Measurements from ENCODE around the gene TMEM151A.
"Not testable (repeated sequence)": the region's sequence is repeated elsewhere in the genome, so short reads cannot be mapped to it uniquely, and the experiment has no call there.

The TMEM151A gene

DNA sequence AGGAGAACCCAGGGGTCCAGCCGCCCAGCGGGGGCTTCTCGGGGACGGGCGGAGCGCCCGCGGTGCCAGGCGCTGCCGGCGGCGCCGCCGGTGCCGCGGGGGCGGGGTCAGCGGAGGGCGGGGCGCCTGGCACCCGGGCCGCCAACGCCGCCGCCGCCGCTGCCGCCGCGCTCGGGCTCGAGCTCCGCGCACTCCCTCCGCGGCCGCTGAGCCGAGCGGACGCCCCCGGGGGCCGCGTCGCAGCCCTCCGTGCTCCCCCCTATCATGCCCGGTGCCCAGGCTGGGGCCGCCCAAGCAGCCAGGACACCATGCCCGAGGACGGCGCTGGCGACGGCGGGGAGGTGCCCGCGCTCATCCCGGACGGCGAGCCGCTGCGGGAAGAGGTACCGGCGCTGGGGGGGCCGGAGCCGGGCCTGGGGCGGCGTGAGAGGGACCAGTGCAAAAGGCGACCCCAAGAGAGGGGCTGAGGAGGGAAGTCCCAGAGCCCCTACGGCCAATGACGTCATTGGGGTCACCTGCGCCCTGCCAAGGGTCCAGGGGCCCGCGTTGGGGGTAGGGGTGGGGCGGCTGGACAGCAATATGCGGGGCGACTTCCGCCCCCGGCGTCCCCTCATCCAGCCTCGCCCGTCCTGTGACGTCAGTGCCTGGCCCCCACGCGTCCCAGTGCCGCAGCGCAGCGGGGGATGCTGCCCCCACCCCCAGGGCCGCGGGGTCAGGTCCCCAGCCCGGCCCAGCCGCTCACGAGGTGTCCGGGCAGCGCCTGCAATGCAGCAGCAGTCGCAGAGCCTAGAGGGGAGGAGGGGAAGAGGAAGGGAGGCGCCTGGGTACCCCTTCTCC is at the start of gene TMEM151A:
TSS of gene TMEM151A (plus strand) at position 189 of the 837 bp plus-strand sequence. CDS start at position 309, 120 bp downstream.
- no peak for DNase-seq

DNA sequence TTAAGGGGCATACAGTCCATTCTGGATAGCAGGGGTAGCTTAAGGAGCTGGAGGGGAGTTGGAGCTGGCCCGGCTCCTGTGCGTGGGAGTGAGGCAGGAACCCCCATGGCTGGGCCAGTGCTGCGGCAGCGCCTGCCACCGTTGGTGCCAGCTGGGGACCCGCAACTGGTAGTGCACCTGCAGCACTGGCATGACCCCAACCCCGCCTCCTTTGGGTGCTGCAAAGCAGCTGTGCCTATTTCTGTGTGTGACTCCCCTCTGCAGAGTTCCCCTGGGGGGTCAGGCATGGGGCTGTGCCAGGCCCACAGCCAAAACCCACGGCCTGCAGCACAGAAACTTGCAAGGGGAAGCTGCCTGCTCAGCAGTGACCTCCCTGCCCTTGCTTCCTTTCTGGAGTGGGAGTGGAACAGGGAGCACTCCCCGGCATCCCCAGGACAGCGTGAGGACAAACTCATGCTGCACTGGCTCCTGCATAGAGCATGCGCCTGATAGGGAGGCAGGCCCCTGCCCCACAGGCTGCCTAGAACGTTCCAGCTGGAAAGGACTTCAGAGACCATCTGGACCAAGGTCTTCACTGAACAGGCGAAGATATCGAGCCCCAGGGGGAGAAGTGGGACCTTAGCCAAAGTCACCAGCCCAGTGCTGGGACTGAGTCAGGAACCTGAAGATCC is 49.5 kb upstream of the TMEM151A start:
- no peak for DNase-seq

DNA sequence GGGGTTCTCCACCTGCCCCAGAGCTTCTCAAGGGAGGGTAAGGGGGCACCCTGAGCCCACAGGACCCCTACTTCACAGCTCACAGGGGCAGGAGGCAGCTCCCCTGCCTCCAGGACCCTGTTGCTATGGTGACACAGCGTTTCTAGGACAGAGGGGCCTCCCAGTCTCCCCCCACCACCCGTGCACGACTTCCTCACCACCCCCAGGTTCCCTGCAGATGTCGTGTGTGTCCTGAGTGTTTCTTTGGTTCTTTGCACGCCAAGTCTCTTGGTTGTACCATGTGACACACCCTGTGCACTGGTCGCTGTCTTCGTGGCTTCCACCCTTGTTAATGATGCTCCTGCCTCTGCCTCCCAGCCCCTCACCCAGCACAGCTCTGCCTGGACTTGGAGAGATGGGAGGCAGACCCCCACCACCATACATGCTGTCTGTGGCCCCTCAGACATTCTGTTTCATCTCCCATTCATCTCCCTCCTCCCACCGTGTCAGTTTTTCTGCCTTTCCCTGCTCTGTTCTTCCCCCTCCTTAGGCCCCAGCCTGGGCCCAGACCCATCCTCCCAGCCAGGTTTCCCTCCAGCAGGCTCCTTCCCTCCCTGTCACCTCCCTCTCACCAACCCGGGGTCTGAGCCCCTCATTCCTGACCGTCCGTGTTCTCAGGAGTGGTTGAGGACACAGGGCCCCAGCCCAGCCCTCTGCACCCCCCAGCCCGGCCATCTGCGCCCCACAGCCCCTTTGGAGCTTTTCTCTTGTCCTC is 47.7 kb upstream of the TMEM151A start:
- DNase-seq = no peak

DNA sequence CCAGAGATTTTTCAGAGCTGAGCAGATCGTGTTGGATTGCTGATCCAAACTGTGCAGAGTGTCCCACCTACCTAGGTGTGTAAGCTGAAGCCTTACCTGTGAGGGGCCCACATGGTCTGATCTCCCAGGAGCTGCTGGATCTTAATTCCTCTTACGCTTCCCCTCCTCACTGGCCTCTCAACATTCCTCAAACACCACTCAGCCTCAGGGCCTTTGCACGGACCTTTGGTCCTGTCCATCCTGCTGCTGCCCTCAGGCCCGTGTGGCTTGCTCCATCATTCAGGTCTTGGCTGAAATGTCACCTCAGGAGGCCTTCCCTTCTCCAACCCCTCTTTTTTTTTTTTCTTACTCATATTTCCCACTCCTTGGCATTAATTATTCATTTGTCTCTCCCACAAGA is 44.4 kb upstream of the TMEM151A start:
- DNase-seq = no peak

DNA sequence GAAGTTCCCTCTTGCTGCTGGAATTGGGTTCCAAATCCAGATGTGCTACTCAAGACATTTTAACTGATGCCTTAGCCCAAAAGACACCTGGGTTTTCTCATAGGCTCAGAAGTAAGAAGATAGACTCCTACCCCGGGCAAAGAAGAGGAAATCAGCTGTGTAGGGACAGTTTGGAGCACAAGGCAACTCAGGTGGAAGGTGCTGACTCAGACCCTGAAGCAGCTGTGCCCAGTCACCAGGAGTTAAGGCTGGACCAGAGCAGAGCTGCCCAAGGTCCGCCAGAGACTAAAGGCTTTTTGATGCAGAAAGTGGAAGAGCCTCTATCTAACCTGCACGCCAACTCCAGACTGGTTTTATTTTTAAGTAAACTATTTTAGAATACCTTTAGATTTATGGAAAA is 43.9 kb upstream of the TMEM151A start:
- no peak for DNase-seq

DNA sequence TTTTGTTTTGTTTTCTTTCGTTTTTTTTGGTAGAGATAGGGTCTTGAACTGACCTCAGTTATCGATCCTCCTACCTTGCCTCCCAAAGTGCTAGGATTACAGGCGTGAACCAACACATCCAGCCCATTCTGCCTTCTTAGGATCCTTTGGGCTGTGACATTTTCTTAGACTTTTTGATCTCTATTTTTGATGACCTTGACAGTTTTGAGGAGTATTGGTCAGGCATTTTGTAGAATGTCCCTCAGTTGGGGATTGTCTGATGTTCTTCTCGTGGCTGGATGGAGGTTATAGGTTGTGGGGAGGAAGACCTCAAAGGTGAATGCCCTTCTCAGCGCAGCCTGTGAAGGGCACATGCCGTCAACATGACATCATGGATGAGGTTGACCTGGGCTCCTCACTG is 42.8 kb upstream of the TMEM151A start:
- no peak for DNase-seq

DNA sequence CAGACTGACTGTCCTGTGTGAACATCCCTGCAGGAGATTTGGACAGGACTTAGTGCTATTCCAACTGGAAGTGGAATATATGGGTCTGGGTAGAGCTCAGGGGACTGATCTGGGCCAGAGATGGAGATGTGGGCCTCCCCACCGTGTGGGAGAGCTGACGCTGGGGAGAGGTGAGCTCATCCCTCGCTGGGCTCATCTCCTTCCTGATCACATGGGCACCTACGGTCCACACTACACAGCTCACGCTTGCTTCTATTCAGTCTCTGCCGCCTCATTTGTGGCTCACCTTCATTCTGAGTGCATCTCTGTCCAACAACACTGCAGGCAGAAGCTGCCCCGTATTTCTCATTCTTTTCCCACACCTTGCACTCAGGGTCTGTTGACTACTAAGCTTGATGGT is 39.9 kb upstream of the TMEM151A start:
- DNase-seq = no peak

DNA sequence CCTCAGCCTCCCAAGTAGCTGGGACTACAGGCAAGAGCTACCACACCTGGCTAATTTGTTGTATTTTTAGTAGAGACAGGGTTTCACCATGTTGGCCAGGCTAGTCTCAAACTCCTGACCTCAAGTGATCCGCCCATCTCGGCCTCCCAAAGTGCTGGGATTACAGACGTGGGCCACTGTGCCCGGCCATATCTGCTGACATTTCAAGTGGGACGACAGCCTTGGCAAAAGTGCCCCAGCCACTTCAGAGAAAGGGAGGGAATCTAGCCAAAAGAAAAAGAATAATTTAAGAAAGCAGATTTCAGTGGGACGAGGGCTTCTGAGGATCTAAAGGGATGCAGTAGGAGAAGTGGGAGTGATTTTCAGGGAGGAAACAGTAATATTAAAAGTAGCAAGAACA is 38.6 kb upstream of the TMEM151A start:
- DNase-seq = not testable (repeated sequence)

DNA sequence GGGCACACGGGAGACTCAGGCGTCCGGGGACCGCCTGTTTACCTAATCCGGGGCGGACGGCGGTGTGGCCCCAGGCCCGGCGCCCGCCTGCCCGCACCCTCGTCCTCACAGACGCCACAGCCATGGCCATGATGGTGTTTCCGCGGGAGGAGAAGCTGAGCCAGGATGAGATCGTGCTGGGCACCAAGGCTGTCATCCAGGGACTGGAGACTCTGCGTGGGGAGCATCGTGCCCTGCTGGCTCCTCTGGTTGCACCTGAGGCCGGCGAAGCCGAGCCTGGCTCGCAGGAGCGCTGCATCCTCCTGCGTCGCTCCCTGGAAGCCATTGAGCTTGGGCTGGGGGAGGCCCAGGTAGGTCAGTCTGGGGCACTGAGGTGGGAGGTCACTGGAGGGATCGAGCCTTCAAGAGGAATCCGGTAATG is 33.2 kb upstream of the TMEM151A start:
- no peak for DNase-seq

DNA sequence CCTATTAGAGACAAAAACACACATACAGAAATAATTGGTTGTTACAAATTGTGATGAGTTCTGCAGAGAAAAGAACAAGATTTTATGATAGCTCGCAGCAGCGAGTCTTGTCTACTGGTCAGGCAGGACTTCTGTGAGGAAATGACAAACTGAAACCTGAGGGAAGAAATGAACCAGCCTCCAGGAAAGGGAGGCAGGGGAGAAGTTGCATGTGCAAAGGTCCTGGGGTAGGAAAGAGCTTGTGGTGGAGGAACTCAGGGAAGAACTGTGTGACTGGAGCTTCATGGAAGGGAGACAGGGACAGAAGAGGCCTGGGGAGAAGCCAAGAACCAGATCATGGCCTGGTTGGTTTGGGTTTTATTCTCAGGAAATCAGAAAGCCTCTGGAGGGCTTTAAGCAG is 32.5 kb upstream of the TMEM151A start:
- DNase-seq = no peak

DNA sequence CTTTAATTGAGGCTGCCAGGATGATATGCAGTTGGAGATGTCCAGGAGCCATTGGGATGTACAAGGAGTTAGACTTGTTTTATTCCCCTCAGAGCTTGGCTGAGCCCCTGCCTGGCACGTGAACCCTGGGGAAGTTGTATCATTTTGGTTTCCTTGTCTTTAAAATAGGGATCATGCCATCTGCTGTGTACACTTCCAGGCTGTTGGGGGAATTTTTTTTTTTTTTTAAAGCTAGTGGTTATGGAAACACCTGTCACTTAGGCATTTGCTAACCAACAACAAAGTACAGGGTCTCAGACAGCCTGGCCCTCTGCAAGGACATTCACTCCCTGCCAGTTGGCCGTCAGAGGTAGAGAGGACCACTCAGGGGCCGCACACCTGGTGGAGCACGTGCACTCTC is 31.7 kb upstream of the TMEM151A start:
- DNase-seq = no peak

DNA sequence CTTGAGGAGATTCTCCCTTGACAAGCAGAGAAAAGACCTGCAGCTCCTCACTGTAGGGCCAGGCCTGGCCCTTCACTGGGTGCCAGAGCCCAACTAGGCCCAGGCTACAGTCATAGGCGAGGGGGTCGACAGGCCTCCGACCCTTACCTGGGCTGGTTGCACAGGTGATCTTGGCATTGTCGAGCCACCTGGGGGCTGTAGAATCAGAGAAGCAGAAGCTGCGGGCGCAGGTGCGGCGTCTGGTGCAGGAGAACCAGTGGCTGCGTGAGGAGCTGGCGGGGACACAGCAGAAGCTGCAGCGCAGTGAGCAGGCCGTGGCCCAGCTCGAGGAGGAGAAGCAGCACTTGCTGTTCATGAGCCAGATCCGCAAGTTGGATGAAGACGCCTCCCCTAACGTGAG is 30.1 kb upstream of the TMEM151A start:
- no peak for DNase-seq

DNA sequence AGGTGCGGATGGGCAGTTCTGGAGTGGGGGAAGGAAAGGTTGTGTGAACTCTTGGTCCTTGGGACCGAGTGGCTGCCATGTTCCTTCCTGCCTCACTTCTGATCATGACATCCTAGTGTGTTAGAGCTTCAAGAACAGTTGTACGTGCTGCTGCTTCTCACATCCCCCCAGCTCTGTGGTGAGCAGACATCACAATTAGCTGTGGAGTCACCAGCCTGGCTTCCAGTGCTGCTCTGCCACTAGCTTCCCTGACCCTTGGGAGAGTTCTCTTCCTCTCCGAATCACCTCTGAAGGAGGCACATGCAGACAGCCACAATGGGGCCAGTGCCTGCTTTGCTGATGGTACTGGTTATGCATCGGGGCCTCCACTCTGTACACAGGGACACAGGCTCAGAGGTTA is 29.5 kb upstream of the TMEM151A start:
- no peak for DNase-seq

DNA sequence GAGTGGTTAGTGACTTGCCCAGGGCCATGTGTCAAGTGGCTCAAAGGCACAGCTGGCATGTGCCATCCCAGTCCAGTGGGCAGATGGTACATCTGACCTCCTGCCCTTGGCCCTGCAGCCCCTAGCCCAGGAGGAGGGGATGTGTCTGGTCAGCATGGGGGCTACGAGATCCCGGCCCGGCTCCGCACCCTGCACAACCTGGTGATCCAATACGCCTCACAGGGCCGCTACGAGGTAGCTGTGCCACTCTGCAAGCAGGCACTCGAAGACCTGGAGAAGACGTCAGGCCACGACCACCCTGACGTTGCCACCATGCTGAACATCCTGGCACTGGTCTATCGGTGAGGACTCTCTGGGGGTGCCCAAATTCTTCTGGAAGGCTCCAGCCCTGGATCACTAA is 29.0 kb upstream of the TMEM151A start:
- DNase-seq = no peak

DNA sequence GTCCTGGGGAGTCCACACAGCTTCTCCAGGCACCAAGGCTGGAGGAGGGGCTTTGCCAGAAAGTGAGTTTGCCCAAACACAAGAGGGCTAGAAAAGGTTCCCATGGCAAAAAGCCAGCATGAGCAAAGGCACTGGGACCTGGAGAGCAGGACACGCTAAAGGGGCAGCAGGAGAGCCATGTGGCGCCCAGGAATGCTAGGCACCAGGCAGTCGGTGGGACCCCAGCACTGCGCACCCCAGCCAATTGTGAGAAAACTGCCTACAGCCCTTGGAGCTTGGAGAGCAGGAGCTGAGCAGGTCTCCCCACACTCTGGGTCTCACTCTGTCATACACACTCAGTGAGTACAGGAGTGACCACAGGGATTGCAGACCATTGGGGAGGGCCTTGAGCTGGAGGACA is 28.5 kb upstream of the TMEM151A start:
- no peak for DNase-seq

DNA sequence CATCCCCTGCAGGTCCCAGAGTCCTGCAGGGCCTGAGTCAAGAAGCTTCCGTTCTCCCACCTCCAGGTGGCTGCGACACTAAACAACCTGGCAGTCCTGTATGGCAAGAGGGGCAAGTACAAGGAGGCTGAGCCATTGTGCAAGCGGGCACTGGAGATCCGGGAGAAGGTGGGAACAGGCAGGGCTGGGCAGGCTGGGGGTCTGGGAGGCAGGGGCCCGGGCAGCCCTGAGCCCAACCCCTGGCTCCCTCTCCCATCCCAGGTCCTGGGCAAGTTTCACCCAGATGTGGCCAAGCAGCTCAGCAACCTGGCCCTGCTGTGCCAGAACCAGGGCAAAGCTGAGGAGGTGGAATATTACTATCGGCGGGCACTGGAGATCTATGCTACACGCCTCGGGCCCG is 27.9 kb upstream of the TMEM151A start:
- DNase-seq = no peak

DNA sequence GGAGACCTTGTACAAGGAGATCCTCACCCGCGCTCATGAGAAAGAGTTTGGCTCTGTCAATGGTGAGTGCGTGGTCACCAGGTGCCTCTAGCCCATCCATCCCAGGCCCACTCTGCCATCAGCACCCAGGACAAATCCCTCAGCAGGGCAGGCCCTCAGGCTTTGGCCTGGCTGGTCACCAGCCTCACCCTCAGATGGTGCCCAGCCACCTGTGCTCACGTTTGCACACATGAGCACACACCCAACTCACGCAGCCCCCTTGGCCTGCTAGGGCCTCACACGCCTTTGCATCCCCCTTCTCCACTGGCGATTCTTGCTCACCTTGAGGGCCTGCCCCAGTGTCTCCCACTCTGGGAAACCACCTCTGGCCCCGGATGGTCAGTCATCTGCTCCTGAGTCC is 27.3 kb upstream of the TMEM151A start:
- no peak for DNase-seq

DNA sequence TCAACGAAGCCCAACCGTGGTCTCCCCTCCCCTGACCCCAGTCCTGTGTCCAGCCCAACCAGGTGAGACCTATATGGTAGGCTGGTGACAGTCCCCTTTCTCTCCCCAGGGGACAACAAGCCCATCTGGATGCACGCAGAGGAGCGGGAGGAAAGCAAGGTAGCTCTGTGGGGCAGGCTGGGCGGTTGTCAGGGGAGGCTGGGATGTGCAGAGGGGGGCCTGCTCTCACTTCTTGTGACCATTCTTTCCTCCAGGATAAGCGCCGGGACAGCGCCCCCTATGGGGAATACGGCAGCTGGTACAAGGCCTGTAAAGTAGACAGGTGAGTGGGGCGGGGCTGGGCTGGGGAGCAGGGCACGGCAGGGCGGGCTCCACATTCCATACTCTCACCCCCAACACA is 26.8 kb upstream of the TMEM151A start:
- no peak for DNase-seq

DNA sequence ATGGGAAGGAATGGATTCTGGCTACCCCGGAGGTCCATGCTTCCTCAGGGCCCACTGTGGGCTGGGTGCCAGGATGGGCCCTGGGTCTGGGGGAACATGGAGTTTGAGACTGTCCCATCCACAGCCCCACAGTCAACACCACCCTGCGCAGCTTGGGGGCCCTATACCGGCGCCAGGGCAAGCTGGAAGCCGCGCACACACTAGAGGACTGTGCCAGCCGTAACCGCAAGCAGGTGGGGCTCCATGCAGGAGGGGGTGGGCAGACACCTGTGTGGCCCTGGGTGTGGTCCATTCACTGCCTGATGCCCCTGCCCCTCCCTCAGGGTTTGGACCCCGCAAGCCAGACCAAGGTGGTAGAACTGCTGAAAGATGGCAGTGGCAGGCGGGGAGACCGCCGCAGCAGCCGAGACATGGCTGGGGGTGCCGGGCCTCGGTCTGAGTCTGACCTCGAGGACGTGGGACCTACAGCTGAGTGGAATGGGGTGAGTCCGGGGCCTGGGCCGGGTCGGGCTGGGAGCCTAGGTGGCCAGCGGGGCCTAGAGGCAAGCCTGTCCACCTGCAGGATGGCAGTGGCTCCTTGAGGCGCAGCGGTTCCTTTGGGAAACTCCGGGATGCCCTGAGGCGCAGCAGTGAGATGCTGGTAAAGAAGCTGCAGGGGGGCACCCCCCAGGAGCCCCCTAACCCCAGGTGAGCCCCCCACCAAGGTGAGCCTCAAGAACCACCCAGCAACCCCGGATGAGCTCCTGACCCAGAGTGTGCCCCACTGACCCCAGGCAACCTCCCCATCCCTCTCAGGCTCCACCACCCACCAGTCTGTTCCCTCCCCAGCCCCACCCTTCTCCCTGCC is 25.9 kb upstream of the TMEM151A start:
- DNase-seq = no peak

DNA sequence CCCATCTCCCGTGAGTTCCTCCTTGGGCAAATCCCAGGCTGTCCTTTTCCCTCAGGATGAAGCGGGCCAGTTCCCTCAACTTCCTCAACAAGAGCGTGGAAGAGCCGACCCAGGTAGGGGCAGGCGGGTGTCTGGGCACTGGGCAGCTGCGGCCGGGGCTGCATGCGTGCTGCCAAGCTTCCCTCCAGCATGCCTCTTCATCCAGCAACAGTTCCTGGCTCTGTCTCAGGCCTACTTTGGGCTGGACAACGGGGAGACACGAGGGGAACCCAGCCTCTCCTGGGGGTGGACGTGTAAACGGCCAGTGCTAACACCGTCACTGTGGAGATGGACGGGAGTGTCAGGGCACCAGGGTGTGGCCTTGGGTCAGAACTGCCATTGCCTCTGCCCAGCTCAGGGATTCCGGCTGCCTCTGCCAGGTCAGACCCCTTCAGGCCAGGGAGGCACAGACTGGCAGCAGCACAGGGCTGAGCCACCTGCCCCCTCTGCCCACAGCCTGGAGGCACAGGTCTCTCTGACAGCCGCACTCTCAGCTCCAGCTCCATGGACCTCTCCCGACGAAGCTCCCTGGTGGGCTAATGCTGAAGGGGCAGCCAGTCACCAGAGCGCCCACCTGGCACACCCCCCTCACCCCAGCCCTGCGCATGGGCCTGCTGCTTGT is 25.2 kb upstream of the TMEM151A start:
- DNase-seq = no peak

DNA sequence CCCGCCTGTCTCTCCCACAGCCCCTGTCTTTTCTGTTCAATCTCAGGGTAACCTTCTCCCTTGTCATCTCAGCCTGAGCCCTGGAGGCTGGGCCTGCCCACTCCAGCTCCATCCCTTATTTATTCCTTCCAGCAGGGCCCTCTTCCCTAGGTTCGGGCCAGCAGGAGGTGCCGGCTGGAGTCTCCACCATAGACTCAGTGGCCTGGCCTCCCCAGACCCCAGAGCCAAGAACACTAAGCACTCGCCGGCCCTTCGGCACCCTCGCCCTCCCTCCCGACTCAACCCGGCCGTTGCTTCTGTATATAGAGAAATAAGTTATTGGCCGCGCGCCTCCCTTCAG is 24.7 kb upstream of the TMEM151A start:
- DNase-seq = no peak
